Stimulated activated CD4-positive, alpha-beta T cell treated with anti-CD3 and anti-CD28 coated beads, Interleukin-12 subunit alpha, Interleukin-12 subunit beta, amount 100 ng/mL, for 24 hours (primary cell): Measurements from ENCODE around the gene KLHL17.
"Not testable (repeated sequence)": the region's sequence is repeated elsewhere in the genome, so short reads cannot be mapped to it uniquely, and the experiment has no call there.

Source experiments
- DNase-seq, 2 experiments: peaks; one replicate each; pipeline ENCODE4 v3.0.0-alpha.2; 2020; ENCODE audit warnings: low read depth in 2 of 2

KLHL17 gene

DNA sequence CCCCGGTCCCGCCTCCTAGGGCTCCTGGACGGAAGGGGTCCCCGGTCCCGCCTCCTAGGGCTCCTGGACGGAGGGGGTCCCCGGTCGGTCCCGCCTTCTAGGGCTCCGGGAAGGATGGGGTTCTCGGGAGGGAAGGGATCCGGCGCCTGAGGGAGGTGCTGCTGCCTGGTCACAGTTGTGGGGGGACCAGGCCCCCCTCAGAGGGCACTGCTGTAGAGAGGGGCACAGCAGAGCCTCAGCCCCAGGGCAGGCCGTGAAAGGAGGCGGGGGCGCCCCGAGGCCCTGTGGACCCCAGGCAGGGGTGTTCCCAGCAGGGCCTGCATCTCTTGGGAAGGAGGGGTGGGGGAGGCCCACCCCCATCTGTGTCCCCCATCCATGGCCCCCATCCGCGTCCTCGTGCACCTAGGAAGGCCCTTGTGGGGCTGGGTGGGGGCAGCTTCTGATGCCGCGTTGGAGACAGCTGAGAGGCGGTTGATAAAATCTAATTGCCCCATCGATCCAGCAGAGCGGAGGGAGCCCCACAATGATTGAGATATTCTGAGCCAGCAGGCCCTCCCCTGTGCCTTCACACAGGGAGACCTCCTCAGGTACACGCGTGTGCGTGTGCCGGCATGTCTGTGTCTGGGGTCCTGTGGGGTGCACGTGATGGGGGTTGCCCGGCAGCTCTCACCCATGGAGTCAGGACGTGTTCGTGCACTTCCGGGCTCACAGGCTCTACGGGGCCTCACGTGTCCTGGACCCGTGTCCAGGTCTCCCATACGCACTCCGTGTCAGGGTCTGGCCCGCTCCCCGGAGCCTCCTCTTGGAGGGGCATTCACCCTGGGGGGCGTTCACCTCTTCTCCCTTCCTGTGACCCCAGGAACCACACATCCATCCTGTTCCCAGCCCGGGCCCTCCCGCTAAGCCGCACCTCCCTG lies 23.8 kb upstream of the KLHL17 start:
- no peak for DNase-seq

DNA sequence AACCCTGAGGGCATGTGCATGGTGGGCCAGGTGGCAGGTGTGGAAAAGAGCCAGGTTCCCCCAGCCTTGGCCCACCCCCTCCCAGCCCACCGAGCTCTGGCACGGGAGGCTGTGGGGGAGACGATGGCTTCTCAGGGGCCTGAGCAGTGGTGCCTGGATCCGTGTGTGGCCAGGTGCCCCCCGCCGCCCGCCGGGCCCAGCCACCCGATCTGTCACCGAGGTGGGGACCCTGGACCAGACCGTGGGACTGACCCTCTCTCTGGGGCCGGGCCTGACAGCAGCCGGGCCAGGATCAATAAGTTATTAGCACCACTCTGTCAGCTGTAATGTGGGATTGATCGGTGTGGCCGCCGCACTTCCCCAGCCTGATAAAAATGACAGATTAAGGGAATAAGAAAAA lies 22.9 kb upstream of the KLHL17 start:
- no peak for DNase-seq

GRCh38 chr1:938088-938683 lies 22.2 kb upstream of the KLHL17 start:
- no peak for DNase-seq

DNA sequence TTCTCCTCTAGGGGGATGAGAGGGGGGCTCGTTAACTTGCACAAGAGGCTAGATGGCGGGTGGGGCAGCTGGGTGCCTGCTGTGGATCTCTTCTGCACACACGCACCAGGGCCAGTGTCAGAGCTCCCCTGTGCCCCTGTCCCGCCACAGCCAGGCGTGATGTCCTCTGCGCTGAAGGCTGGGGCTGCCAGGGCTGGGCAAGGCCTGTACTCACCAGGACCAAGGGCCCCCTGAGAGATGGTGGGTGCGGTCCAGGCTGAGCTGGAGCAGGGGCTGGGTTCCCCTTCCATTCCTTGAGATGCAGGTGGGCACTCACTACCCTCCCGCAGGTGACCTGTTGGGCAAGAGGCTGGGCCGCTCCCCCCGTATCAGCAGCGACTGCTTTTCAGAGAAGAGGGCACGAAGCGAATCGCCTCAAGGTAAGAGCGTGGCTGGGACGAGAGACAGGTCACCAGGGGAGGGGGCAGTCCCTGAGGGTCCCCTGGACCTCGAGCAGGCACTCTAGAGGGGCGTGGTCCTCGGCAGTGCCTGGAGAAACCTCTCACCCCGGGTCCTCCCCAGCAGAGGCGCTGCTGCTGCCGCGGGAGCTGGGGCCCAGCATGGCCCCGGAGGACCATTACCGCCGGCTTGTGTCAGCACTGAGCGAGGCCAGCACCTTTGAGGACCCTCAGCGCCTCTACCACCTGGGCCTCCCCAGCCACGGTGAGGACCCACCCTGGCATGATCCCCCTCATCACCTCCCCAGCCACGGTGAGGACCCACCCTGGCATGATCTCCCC lies 21.5 kb upstream of the KLHL17 start:
- no peak for DNase-seq

DNA sequence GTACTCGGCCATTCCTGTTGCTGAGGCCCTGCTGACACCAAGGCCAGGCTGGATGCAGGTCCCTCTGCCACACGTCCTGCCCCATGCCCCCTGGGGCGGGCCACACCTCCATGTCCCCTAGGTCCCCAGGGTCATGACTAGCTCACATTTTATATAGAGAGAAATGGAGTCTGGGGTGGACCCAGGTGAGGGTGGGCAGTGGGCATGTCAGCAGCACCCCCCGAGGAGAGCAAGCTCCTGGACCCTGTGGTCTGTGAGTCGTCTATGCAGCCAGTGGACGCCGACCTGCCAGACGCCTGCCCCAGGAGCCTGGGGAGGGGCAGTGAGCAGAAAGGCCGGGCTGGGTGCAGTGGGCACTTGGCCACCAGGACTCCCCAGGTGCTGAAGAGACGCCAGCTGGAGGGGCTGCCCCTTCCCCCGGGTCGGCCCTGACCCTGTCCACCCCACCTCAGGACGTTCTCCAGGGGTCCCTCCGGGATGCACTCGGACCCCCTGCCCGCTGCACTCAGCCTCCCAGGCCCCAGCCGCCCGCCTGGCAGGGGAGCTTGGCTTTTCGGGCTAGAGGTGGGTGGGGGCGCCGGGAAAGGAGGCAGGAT lies 20.8 kb upstream of the KLHL17 start:
- DNase-seq: no peak

GRCh38 chr1:940107-941014 lies 20.0 kb upstream of the KLHL17 start:
- no peak for DNase-seq

GRCh38 chr1:941015-941587 lies 19.3 kb upstream of the KLHL17 start:
- no peak for DNase-seq

DNA sequence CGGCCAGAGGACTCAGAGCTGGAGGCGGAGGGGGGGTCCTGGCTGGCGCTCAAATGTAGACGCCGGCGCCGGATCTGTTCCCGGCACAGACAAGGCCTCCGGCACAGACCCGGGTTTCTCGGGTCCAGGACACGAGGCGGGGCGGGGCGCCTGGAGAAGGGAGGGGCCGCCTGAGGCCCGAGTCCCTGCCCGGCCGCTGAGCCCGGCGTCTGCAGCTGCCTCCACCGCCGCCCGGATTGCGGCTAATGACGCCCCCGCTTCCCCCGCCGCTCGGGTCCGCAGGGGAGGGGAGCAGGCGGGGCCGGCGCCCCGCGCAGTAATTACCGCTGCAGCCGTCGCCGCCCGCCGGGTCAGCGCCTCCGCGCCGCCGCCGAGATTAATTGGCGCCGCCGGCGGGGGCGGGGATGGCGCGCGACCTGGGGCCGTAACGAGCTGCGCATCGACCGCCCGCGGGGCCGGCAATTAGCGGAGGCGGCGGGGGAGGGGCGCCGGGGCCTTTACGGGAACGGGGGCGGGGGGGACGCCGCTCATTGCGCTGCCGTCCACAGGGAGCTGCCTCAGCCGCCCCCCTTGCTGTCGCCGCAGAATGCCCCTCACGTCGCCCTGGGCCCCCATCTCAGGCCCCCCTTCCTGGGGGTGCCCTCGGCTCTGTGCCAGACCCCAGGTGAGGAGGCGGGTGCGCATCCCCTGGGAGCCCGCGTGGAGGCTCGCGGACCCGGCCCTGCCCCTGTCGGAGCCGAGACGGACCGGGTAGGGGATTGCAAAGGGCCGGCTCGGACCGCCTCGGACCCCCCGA lies 18.6 kb upstream of the KLHL17 start:
- no peak for DNase-seq

- DNase-seq: no peak
Measured at GRCh38 chr1:942411-942821, 18.0 kb upstream of the KLHL17 start.

DNA sequence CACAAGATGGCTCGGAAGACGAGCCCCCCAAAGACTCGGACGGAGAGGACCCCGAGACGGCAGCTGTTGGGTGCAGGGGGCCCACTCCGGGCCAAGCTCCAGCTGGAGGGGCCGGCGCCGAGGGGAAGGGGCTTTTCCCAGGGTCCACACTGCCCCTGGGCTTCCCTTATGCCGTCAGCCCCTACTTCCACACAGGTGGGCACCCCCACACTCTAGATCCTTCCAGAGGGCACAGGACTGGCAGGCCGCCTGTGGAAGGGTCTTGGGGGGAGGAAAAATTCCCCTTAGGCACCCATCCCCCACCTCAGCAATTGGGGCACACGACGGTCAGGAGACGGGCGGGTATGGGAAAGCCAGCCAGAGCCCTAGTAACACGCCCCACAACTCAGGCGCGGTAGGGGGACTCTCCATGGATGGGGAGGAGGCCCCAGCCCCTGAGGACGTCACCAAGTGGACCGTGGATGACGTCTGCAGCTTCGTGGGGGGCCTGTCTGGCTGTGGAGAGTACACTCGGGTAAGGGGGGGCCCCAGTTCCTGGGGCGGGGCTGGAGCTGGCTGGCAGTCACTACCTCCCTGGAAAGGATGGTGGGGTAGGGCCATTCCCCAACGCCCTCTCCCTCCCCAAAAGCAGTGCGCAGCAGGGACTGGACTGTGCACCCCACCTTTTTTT lies 17.4 kb upstream of the KLHL17 start:
- DNase-seq: no peak

DNA sequence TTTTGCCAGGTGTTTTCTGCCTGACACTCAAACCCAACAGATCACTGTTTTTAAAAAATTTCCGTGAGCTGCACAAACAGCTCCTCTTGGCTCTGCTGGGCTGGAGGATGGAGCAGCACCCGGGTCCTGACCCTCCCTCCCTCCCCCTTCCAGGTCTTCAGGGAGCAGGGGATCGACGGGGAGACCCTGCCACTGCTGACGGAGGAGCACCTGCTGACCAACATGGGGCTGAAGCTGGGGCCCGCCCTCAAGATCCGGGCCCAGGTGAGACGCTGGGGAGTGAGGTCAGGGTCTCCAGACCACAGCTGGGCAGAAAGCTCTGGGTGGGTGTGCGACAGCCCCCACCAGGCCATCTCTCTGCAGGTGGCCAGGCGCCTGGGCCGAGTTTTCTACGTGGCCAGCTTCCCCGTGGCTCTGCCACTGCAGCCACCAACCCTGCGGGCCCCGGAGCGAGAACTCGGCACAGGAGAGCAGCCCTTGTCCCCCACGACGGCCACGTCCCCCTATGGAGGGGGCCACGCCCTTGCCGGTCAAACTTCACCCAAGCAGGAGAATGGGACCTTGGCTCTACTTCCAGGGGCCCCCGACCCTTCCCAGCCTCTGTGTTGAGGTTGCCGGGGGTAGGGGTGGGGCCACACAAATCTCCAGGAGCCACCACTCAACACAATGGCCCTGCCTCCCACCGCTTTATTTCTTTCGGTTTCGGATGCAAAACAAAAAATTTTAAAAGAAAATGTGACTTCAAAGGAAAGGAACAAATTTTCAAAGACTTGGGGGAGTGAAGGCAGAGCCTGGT lies 16.6 kb upstream of the KLHL17 start:
- DNase-seq: no peak

DNA sequence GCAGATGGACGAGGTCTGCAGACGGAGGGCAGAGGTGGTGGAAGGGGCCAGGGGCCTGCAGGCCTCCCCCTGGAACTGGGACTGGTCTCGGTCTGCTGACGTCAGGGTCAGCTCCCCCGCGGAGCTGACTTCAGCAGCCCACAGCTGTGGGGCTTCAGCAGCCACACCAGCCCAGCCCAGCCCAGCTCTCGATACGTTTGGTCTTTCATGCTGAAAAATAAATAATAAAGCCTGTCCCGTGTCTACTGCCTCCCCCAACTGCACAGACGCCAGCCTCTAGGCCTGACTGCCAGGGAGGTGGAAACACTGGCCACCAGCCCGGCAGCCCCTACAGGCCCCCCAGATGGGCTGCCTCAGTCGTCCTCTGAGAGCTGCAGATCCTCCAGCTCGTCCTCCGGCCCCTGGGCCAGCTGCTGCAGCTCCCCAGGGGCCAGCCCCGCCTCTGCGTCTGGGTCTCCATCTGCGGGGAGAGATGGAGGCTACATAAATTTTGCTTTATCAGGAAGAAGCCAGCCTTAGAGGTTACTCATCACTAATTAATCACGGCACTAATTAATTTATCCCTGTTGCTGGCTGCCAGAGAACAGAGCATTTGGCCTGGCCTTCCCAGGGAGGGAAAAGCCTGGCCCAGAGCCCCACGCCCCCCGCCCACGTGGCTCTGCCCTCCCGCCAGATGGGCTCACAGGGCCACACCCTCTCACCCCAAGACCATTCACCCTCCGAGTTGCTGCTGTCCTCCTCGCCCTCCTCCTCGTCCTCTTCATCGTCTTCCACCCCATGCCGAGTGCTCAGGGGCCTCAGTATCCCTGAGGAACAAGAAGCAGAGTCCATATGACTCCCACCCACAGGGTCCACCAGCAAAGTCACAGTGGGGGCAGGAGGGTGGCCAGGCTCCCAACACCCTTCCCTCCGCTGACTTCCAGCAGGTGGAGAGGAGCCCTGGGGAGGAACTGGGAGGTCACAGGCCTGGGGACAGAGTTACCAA lies 15.8 kb upstream of the KLHL17 start:
- no peak for DNase-seq

GRCh38 chr1:945688-946556 lies 14.5 kb upstream of the KLHL17 start:
- no peak for DNase-seq

DNA sequence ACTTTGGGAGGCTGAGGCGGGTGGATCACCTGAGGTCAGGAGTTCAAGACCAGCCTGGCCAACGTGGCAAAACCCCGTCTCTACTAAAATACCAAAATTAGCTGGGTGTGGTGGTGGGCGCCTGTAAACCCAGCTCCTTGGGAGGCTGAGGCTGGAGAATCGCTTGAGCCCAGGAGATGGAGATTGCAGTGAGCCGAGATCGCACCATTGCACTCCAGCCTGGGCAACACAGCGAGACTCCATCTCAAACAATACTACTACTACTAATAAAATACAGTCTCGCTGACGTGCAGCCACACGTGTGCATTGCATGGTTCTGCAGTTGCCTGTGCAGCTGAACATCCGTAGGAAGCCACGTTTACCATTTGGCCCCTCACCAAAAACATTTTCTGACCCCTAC lies 13.6 kb upstream of the KLHL17 start:
- DNase-seq: not testable (repeated sequence)

GRCh38 chr1:947958-948357 lies 12.4 kb upstream of the KLHL17 start:
- no peak for DNase-seq

DNA sequence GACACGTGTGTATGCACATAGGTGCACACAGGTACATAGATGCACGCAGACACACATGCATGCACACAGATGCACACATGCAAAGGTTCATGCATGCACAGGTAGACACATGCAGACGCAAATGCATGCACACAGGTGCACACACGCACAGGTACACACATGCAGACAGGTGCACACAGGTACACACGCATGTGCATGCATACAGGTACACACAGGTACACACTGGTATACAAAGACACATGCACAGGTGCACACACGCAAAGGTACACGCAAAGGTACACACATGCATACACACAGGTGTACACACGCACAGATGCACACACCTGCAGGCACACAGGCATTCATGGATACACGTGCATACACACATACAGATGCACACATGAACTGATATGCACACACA lies 10.1 kb upstream of the KLHL17 start:
- DNase-seq: no peak
